GM21619 (cell line): ENCODE results near the gene AIF1L.
"Not testable (repeated sequence)": the region's sequence is repeated elsewhere in the genome, so short reads cannot be mapped to it uniquely, and the experiment has no call there.

ENCODE experiments used
- ATAC-seq: cut with Tn5 transposase; IDR thresholded peaks from one replicate; pipeline ENCODE4 v1.9.1; 2021; ENCODE audit not compliant: unreplicated experiment

Gene AIF1L

DNA sequence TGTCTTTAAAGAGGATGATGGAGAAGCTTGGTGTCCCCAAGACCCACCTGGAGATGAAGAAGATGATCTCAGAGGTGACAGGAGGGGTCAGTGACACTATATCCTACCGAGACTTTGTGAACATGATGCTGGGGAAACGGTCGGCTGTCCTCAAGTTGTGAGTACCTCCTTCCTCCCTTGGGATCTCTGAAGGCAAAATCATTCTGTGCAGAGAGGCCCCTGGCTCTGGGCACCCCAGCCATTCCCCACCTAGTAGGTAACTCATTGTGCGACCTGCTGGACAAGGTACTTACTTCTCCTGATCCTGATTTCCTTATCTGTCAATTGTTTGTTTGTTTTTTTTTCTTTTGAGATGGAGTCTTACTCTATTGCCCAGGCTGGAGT is 21.4 kb downstream of the AIF1L start:
- ATAC-seq, result no peak

DNA sequence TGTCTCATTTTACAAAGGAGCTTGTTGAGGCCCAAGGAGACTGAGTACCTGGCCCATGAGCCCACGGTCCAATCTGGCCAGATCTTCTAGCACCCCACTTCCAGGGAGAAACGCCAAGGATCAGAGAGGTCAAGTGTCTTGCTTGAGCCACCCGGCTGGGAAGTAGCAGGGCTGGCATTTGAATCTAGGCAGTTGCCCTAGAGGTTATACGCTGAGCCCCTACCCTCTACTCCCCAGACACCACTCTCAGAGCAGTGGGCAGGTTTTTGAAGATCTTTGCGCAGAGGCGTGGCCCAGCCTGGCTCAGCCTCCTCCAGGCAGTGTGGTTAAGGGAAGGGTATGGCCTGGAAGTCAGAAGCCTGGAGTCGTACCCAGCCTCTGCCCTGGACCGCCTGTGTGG is 23.3 kb downstream of the AIF1L start:
- no peak for ATAC-seq

DNA sequence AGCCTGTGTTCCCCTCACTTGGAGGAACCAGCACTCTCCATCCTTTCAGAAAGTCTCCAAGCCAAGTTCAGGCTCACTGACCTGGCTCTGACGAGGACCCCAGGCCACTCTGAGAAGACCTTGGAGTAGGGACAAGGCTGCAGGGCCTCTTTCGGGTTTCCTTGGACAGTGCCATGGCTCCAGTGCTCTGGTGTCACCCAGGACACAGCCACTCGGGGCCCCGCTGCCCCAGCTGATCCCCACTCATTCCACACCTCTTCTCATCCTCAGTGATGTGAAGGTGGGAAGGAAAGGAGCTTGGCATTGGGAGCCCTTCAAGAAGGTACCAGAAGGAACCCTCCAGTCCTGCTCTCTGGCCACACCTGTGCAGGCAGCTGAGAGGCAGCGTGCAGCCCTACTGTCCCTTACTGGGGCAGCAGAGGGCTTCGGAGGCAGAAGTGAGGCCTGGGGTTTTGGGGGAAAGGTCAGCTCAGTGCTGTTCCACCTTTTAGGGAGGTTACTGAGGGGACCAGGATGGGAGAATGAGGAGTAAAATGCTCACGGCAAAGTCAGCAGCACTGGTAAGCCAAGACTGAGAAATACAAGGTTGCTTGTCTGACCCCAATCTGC is 24.4 kb downstream of the AIF1L start:
- ATAC-seq, result no peak

DNA sequence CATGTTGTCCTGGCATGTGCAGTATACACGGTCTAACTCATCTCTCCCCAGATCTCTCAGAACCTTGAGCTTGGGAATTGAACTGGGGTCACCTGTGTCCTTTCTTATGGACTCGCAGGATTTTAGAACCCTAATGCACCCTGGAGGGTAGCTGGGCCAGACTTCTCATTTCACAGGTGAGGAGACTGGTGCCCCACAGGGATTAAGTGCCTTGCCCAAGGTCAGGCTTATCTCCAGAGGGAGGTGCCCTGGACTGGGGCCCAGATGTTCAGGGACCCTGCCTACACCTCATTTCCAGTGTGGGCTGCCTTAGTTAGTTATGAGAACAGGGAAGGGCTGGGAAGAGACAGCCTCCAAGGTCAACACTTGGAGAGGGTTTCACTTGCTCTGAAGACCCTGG is 25.0 kb downstream of the AIF1L start:
- ATAC-seq, result no peak

DNA sequence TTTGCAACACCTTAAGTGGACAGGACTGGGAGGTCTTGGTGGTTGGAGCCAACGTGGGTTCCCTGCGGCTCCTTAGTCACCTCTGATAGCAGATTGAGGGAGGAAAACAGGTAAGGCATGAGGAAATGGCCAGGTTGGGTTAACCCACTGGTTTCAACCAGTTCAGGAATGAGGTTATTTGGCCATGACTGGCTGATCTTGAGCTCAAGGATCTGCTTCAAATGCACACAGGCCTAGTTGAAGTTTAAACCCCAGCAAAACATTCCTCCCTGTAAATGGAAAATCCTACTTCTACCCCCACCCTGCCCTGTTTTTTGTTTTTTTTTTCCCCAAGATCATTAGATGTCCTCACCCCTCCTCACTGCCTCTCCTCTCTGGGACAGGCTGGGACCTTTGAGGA is 25.8 kb downstream of the AIF1L start:
- no peak for ATAC-seq

DNA sequence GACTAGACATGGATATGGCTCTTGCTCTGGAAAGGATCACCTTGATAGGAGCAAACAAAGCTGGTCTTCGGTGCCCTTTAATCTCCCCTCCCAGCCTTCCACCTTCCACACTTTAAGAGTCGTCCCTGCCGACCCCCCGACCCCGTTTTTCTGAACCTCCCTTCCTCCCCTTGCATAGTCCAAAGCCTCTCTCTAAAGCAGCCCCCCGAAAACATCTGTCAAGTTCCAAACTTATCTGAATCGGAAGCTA is 28.6 kb downstream of the AIF1L start:
- ATAC-seq, result peak; percentile 19

DNA sequence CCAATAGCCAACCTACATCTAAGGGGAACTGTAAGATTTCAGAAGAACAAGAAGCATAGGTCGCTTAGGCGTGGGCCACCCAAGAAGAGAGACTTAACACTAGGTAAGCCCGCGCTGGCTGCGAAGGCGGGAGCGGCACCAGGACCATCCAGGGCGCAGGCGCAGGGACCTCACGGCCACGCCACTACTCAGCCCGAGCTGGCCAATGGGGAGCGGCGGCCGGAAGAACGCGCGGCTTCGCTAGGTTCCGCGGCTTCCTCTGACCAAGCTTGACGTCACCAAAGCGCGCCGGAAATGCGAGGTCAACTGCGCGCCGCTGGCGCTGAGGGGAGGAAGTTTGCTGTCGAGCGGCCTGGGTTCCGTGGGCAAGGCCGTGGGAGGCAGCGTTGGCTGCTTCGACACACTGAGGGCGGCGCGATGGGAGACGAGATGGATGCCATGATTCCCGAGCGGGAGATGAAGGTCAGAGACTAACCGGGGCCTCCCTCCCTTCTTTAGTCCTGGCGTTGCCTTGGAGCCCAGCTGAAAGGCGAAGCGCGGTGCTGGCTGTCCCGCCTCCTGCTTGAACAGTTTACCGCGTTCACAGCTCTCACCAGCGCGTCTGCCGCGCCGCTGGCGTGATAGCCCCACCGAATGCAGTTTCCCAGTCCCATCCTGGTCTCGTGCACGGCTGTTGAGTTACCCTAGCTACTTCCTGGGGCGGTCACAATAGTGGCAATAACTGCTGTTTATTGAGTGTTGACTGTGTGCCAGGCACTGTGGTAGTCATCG is 29.1 kb downstream of the AIF1L start, which contains the start of gene NUP214:
NUP214 (plus strand) TSS at position 299 of the 771 bp plus-strand sequence; CDS start at position 418, 119 bp downstream.
- ATAC-seq, result peak; percentile 93

DNA sequence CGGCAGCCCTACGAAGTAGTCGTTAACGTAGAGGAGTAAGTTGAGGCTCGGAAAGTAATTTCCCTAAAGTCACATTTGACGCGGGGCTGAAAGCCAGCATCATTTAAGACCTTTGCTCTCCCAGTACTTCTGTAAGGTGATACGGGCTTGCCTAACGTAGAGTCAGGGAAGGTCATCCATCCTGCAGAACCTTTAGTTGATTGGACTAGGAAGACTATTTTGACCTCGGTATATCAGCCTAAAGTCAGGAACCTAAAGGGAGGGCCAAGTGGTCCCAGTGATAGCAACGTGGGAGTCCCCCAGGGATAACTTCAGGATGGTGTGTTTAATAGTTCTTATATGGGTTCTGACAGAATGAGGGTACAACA is 29.7 kb downstream of the AIF1L start:
- ATAC-seq, result no peak

DNA sequence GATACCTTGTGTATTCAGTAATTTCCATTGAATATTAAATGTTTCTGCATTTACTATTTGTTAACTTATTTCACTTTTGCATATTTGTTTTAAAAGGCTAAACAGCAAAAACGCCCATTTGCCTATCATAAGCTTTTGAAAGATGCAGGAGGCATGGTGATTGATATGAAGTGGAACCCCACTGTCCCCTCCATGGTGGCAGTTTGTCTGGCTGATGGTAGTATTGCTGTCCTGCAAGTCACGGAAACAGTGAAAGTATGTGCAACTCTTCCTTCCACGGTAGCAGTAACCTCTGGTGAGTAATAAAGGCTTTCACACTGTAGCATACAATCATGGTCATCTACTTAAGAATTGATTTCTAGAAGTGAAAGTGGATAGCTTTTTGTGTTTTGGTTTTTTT is 32.9 kb downstream of the AIF1L start:
- ATAC-seq, result no peak

DNA sequence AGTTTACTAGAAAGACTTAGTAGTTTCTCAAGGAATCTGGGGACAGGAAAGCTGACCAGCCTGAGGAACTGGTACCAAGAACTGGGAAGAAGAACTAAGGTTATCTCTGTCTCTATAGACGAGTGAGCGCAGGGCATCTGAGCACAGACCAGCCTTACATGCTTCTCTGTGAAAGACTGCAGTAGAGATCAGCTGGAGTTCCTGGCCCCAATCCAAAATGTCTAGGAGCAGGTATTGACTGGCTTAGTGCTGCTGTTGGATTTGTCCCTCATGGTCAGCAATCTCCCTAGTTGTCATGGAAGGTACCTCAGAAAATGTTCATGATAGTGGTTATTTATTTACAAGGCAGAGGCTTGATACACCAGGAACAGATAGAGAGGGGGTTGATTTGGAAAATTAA is 42.3 kb downstream of the AIF1L start:
- ATAC-seq, result no peak

DNA sequence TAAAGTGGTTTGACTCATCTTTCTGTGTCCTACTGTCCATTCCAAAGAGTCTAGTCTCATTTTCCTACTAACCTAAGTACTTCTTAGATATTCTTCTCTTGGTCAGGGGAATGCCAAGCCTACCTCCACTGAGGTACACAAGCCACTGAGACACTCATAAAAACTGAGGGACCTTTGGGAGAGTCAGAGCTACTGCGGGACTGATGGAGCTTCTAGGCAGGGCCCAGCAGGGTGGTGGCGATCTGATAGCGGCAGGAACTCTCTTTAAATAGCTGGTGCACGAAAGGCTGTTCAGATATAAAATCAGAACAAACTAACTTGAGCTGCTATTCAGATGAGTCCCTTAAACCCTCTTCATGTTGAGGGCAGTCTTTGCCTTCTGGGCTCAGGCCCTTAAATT is 43.8 kb downstream of the AIF1L start:
- ATAC-seq, result no peak

DNA sequence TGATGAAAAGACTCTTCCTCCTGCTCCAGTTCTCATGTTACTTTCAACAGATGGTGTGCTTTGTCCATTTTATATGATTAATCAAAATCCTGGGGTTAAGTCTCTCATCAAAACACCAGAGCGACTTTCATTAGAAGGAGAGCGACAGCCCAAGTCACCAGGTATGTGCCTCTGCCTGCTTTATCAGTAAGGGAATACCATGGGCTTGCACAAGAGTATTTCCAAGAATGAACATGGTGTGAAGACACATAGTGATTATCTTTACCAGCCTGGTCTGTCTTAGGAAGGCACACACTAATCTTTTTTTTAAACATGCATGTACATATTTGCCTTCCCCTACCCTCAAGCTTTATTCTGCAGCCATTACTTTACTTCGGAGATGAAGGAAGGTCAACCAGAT is 44.2 kb downstream of the AIF1L start:
- ATAC-seq, result no peak

DNA sequence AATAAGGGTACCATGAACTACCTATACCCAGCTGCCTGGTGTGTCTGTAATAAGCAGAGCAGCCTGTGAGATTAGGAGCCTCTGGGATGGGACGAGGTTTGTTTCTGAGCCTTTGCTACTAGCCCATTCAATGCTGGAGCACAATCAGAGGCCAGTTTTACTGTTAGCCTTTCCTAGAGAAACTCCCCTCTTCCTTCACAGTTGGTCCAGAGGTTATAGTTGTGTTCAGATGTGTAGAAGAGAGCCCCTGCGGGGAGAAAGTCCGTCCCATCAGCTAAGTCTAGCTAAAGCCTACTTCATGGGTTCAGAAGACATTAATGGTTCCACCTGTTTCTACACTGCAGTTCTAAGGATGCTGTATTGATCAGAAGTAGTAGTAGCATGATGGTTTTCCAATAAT is 45.8 kb downstream of the AIF1L start:
- no peak for ATAC-seq

DNA sequence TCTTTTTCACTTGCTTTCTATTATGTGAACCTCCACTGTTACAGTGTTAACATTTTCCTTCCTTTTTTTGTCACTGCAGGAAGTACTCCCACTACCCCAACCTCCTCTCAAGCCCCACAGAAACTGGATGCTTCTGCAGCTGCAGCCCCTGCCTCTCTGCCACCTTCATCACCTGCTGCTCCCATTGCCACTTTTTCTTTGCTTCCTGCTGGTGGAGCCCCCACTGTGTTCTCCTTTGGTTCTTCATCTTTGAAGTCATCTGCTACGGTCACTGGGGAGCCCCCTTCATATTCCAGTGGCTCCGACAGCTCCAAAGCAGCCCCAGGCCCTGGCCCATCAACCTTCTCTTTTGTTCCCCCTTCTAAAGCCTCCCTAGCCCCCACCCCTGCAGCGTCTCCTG is 47.9 kb downstream of the AIF1L start:
- no peak for ATAC-seq

DNA sequence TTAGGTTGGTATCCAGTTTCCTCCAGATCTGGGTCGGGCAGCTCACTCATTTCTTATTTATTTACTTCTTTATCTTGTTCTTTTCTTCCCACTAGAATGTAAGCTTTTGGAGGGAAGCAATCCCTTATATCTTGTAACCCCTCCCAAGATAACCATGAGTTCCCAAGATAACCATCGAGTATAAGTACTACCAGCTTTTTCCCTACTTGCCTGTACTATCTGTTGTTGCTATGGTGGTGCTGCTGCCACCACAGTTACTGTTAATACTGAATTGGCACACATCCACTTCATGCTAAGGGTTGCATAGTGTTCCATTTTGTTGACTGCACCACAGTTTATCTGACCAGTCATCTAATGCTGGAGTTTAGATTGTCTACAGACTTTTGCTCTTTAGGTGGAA is 48.9 kb downstream of the AIF1L start:
- ATAC-seq, result no peak

DNA sequence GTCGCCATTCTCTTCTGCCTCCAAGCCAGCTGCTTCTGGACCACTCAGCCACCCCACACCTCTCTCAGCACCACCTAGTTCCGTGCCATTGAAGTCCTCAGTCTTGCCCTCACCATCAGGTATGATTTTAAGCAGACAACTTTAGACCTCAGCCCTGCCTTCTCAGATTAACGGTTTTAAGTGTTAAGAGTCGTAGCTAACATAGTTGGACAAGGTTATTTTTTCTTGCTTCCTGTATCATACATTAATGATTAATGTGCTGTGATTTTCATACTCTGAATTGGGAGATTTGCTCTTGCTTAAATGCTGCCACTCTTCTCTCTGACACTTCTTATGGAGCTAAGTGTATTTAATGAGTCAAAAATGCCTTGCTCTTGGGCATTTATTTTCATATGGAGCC is 49.9 kb downstream of the AIF1L start:
- no peak for ATAC-seq

DNA sequence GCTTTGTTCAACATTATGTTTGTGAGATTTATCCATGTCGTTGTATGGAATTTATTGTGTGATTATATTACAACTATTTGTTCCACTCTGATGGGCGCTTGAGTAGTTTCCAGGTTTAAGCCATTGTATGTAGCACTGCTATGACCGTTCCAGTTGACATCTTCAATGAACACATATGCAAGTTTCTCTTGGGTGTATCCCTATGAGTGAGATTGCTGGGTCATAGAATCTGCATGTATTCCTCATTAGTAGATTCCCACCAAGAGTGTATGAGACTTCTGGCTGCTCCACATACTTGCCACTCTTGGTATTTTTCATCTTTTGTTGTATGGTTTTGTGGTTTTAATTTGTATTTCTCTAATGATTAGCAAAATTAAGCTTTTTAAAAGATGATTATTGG is 51.9 kb downstream of the AIF1L start:
- no peak for ATAC-seq

DNA sequence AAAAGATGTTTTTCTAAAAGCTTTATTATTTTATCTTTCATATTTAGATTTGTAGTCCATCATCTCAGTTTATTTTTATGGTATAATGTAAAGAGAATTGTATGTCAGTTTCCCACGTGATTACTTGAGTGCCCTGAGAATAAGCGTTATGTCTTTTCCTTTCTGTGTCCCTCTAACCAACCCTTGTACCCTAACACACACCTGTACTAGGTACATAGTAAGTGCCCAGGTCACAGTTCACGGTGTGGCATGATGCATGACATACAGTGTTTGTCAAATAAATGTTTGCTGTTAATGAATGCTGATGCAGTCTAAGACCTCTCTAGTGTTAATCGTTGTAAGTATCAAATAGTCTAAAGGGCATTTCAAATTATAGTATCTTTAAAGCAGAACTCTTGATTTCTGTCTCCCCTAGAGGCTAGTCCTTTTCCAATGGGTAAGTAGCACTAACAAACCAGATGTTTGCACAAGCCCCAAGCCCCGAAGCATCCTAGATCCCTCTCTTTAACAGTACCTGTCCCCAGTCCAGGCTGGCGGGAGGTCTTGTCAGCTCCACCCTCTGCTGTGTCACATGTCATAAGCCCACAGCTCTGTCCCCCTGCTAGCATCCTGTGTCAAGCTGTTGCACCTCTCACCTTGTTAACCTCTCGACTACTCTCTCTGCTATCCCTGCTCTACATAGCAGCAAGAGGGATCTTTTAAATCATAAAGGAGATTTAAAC is 52.8 kb downstream of the AIF1L start:
- ATAC-seq, result no peak

DNA sequence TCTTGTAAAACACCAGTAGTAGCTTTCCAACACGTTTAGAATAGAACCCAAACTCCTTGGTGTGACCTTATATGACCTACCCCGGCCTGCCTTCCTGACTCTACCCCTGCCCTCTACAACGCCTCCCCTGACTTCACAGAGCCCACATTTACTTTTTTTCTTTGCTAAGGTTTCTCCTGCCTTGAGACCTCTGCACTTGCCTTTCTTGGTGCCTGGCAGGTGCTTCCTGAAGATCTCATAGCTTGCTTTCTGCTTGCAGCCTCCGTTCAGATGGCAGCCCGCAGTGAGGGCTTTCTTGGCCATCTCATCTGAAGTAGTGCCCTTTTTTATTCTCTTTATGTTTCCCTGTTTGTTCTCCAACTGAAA is 53.3 kb downstream of the AIF1L start:
- ATAC-seq, result no peak

DNA sequence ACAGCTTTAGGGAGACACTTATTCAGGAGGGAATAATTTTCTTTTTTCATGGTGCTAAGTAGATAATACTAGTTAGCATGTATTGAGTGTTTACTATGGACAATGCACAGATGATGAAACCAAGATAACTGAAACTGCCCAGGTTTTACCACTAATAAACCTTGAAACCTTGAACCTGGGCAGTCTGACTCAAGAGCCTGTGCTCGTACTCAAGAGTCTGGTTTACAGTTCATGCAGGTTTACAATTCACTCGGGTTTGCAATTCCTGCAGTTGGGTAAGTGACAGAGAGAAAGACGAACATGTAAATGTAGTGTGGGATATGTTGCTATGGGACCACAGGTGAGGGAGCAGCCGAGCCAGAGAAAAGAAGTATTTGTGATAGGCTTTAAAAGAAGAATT is 57.3 kb downstream of the AIF1L start:
- ATAC-seq, result no peak

DNA sequence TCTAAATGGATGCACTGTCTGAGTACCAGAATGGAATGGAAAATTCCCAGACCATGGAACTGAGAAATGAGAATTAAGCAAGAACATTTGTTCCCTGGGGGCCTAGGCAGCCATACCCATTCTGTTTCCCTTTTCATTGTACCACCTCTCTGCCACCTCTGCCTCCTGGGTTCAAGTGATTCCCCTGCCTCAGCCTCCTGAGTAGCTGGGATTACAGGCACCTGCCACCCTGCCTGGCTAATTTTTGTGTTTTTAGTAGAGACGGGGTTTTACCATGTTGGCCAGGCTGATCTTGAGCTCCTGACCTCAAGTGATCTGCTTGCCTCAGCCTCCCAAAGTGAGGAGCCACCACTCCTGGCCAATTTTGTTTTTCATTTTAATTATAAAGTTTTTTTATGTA is 62.3 kb downstream of the AIF1L start:
- ATAC-seq, result not testable (repeated sequence)

DNA sequence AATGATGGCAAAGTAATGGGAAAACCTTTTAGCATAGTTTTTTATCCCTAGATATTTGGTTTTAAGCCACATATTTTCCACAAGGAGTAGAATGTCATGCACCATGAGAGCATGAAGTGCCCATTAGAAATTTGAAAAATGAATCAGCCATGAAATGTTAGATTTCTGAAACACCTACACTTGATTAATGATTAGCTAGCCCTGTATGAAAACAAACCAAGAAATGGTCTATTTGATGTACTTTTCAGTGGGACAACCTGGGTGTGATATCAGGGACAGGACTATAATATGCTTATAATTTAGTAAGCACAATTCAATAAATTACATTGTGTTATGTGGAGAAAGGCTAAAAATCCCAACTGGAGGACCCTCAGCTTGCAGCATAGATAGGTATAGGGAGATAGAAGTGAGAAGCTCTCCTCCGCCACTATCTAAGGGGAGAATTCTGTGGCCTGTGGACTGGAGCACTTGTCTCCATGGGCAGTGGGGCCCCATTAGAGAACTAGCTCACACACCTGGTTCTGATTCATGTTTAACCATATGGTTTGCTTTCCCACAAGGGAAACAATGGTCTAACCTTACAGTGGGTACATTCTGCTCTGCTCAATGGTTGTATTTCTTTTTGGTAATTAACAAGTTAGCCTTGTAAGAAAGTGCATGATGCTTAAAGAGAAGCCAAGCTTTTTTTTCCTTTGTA is 64.2 kb downstream of the AIF1L start:
- ATAC-seq, result no peak
